Neutrophil (primary cell): ENCODE data around the gene TEKT3.

ENCODE experiments used
- H3K27ac ChIP-seq: fragments of 200-600 bp; sonication (generic); 2 replicates; pipeline ENCODE4 v1.5.1; 2016; ENCODE audit warnings: mild to moderate bottlenecking, moderate library complexity
- H3K27me3 ChIP-seq: fragments of 200-600 bp; sonication (generic); 2 replicates; pipeline ENCODE4 v1.6.0; 2016; ENCODE audit warnings: mild to moderate bottlenecking
- H3K36me3 ChIP-seq: fragments of 200-600 bp; sonication (generic); 2 replicates; pipeline ENCODE4 v1.5.1; 2017
- H3K4me1 ChIP-seq, 2 experiments: fragments of 200-600 bp in 1 of 2; sonication (generic) in 1 of 2; 1 replicate in 1 of 2; 2 replicates in 1 of 2; pipeline versions ENCODE4 v1.5.1 to v1.6.1; 2013 to 2016; ENCODE audit warnings: low read depth in 1 of 2, low read length in 1 of 2, mild to moderate bottlenecking in 1 of 2, moderate library complexity in 1 of 2; ENCODE audit not compliant: control insufficient read depth in 1 of 2, insufficient read depth in 1 of 2
- H3K4me3 ChIP-seq, 2 experiments: fragments of 200-600 bp in 1 of 2; sonication (generic) in 1 of 2; 1 replicate in 1 of 2; 2 replicates in 1 of 2; pipeline ENCODE4 v1.5.1; 2013 to 2016; ENCODE audit warnings: low read depth in 1 of 2, low read length in 1 of 2, mild to moderate bottlenecking in 1 of 2, moderate library complexity in 1 of 2
- H3K9me3 ChIP-seq: fragments of 200-600 bp; sonication (generic); 2 replicates; pipeline ENCODE4 v1.5.1; 2016
- CTCF ChIP-seq: fragments of 200-600 bp; sonication (generic); IDR thresholded peaks from 2 replicates; pipeline ENCODE4 v1.5.1; 2016; ENCODE audit warnings: antibody characterized with exemption

TEKT3 gene

GRCh38 chr17:15363702-15364101 lies 22.3 kb upstream of the TEKT3 start:
- H3K4me3 ChIP-seq = no peak overlapping the region
- TF ChIP-seq CTCF = no peak

GRCh38 chr17:15361592-15361991 lies 20.2 kb upstream of the TEKT3 start:
- no peak overlapping the region for H3K27ac ChIP-seq
- no peaks in the 10 kb centered on the region for H3K27me3 ChIP-seq
- H3K4me1 ChIP-seq = no peaks in the 10 kb centered on the region
- H3K36me3 ChIP-seq = no peaks in the 10 kb centered on the region
- TF ChIP-seq CTCF = no peak
- no peak overlapping the region for H3K4me3 ChIP-seq
- H3K9me3 ChIP-seq = no peaks in the 10 kb centered on the region

More at GRCh38 chr17:15363702-15364101, 22.3 kb upstream of the TEKT3 start:
- H3K9me3 ChIP-seq = no peaks in the 10 kb centered on the region
- H3K27ac ChIP-seq = no peak overlapping the region
- H3K27me3 ChIP-seq = peaks cover 3% of the 10 kb centered on the region
- H3K4me1 ChIP-seq = no peaks in the 10 kb centered on the region
- H3K36me3 ChIP-seq = no peaks in the 10 kb centered on the region

- no peaks in the 10 kb centered on the region for H3K4me1 ChIP-seq
- H3K9me3 ChIP-seq = no peaks in the 10 kb centered on the region
- no peak for TF ChIP-seq CTCF
- no peaks in the 10 kb centered on the region for H3K36me3 ChIP-seq
- no peaks in the 10 kb centered on the region for H3K27me3 ChIP-seq
- H3K4me3 ChIP-seq = no peak overlapping the region
- no peak overlapping the region for H3K27ac ChIP-seq
Measured at GRCh38 chr17:15361151-15361550, 19.8 kb upstream of the TEKT3 start.

GRCh38 chr17:15354256-15354655 lies 12.9 kb upstream of the TEKT3 start:
- Histone ChIP-seq H3K4me3 (no peak overlapping the region), H3K9me3 (no peaks in the 10 kb centered on the region), H3K4me1 (no peaks in the 10 kb centered on the region), H3K27me3 (peaks cover 22% of the 10 kb centered on the region), H3K27ac (no peak overlapping the region), H3K36me3 (no peaks in the 10 kb centered on the region)
- no peak for TF ChIP-seq CTCF

GRCh38 chr17:15351925-15352324 lies 10.5 kb upstream of the TEKT3 start:
- no peaks in the 10 kb centered on the region for H3K4me1 ChIP-seq
- no peaks in the 10 kb centered on the region for H3K9me3 ChIP-seq
- H3K4me3 ChIP-seq = no peak overlapping the region
- peaks cover 45% of the 10 kb centered on the region for H3K27me3 ChIP-seq
- H3K36me3 ChIP-seq = no peaks in the 10 kb centered on the region
- no peak overlapping the region for H3K27ac ChIP-seq
- TF ChIP-seq CTCF = no peak

- H3K9me3 ChIP-seq = no peaks in the 10 kb centered on the region
- peaks cover 49% of the 10 kb centered on the region for H3K27me3 ChIP-seq
- no peaks in the 10 kb centered on the region for H3K36me3 ChIP-seq
- H3K4me3 ChIP-seq = no peak overlapping the region
- H3K4me1 ChIP-seq = no peaks in the 10 kb centered on the region
- TF ChIP-seq CTCF = no peak
- H3K27ac ChIP-seq = no peak overlapping the region
Measured at GRCh38 chr17:15351478-15351840, 10.1 kb upstream of the TEKT3 start.
